Measurements from ENCODE around the gene HCN2. TPM values are rescaled to one million over a fixed set of nuclear protein-coding genes. Genes with fewer than 3 reads are reported as not detected.
"Not testable (repeated sequence)": the region's sequence is repeated elsewhere in the genome, so short reads cannot be mapped to it uniquely, and the experiment has no call there.

The HCN2 gene
- total RNA-seq, 1 donor: under 0.01 TPM

GRCh38 chr19:584240-585001 lies 5.3 kb upstream of the HCN2 start:
- DNase-seq (ENCODE audit: low read depth in 2 of 3, low spot score in 2 of 3): peak in 2 of 3 donors; percentile 68 to 78

DNA sequence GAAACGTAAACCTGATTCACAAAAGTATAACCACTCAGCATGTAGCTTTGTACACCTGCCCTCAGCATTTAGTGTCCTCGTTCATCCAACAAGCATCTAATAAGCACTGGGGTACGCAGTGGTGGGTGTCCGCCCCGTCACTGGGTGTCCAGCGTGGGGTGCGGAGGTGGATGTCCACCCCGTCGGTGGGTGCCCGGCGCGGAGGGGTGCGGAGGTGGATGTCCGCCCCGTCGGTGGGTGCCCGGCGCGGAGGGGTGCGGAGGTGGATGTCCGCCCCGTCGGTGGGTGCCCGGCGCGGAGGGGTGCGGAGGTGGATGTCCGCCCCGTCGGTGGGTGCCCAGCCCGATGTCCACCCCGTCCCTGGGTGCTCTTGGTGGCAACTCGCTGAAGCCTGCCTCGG lies 4.5 kb upstream of the HCN2 start:
- not testable (repeated sequence) for DNase-seq (ENCODE audit: low read depth in 2 of 3, low spot score in 2 of 3)

DNA sequence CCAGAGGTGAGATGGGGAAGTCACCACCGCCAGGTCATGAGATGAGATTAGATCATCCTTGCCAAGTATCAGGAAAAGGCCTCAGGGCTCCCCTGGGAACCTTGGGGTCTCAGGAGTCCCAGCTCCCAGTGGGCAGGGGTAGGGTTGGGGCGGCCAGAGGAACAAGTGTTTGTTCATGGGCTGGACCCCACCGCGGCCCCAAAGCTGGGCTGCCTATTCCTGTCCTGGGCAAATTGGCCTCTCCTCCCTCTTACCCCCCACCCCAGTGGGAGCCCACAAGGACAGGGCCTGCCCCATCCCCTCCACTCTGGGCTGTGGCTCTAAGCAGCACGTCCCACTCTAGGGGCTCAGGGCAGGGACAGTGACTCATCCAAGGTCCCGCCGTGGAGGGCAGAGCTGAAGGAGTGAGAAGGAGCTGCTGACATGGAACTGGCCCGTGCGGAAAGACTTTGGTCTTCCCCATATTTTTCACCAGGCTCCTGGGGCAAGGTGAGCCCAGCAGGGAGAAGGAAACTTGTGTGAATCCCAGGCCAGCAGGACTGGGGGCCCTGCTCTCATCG lies 4.0 kb upstream of the HCN2 start:
- no peak for DNase-seq (ENCODE audit: low read depth in 2 of 3, low spot score in 2 of 3)

DNA sequence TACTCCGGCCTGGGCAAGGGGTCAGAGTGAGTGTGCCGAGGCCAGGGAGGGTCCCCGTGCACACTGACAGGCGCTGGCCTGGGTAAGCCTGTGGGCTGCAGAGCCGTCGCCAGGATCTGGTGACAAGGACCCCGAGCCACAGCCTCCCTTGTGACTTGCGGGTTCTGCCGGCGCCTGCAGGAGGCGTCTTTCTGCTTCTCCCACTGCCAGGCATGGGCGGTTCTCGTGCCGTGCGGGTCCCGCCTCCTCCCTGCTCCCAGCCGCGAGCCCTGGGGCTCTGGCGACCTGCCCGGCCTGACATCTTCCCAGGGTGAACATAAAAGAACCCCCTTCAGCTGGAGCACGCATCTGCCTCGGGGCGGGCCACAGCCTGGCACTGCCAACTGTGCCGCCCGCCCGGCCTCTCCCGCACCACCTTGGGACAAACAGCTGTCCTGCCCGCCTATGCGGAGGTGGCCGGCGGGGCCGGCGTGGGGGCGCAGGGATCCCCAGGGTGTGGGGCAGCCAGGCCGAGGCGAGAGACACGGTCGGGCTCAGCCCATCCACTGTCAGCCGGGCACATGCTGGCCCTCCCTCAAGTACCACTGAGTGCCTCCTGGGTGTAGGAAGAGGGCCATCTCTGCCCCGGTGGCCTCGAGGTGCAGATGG lies 1.5 kb upstream of the HCN2 start:
- DNase-seq (ENCODE audit: low read depth in 2 of 3, low spot score in 2 of 3): peak in 2 of 3 donors; percentile 87 to 89

- DNase-seq (ENCODE audit: low read depth in 2 of 3, low spot score in 2 of 3): no peak
Observed at GRCh38 chr19:588741-589692, 664 bp upstream of the HCN2 start.

DNA sequence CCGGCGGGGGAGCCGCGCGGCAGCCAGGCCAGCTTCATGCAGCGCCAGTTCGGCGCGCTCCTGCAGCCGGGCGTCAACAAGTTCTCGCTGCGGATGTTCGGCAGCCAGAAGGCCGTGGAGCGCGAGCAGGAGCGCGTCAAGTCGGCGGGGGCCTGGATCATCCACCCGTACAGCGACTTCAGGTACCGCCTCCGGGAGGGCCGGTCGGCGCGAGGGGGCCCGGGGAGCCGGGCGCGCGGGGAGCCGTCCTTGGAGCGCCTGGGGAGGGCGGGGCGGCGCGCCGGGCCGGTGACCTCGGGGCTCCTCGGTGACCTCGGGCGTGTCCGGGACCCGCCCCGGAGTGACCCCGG lies 690 bp downstream of the HCN2 start:
- peak in 1 of 3 donors; percentile 16 for DNase-seq (ENCODE audit: low read depth in 2 of 3, low spot score in 2 of 3)

GRCh38 chr19:590750-591098 lies 1.0 kb downstream of the HCN2 start:
- no peak for DNase-seq (ENCODE audit: low read depth in 2 of 3, low spot score in 2 of 3)

- no peak for DNase-seq (ENCODE audit: low read depth in 2 of 3, low spot score in 2 of 3)
Observed at GRCh38 chr19:591099-591958, 1.6 kb downstream of the HCN2 start.

DNA sequence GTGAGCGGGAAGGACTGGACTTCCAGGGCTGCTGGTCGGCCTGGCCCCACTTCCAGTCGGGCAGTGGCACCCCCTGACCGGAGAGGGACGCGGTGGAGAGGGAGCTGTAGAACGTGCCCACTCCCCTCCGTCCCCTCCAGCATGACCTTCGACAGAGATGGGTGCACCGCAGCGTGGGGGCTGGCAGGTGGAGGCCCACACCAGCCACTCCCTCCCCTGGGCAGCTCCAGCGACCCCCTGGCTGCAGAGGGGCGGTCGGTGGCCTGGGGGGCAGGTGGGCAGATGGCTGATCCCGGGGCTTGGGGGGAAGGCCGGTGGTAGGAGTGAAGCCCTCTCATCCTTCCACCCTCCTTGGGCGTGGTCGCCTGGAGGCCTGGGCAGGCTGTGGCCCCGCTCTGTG lies 2.4 kb downstream of the HCN2 start:
- DNase-seq (ENCODE audit: low read depth in 2 of 3, low spot score in 2 of 3): no peak

DNA sequence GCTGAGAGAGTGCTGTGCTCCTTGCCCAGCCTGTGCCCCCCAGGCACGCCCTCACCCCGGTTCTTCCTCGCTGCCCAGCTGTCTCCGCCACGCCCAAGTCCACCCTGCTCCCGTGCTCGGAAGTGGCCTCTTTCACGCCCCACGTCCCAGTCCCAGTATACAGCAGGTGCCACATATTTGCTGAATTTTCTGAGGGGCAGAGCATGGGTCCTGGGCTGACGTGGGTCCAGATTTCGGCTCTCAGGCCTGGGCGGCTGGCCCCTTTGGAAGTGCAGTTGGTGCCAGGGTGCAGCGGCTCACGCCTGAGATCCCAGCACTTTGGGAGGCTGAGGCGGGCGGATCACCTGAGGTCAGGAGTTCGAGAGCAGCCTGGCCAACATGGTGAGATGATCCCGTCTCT lies 3.4 kb downstream of the HCN2 start:
- no peak for DNase-seq (ENCODE audit: low read depth in 2 of 3, low spot score in 2 of 3)

DNA sequence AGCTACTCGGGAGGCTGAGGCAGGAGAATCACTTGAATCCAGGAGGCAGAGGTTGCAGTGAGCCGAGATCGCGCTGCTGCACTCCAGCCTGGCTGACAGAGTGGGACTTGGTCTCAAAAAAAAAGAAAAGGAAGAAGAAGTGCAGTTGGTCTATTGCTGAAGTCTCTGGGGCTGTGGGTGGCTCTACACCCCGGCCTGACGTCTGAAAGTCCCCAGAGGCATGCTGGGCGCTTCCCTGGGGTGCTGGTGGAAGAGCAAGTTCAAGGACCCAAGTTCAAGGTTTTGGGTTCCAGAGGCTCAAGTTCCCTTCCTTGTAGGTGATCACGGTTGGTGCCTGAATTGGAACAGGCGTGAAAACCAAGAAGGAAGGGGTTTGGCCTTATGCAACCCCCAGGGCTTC lies 3.8 kb downstream of the HCN2 start:
- no peak for DNase-seq (ENCODE audit: low read depth in 2 of 3, low spot score in 2 of 3)

DNA sequence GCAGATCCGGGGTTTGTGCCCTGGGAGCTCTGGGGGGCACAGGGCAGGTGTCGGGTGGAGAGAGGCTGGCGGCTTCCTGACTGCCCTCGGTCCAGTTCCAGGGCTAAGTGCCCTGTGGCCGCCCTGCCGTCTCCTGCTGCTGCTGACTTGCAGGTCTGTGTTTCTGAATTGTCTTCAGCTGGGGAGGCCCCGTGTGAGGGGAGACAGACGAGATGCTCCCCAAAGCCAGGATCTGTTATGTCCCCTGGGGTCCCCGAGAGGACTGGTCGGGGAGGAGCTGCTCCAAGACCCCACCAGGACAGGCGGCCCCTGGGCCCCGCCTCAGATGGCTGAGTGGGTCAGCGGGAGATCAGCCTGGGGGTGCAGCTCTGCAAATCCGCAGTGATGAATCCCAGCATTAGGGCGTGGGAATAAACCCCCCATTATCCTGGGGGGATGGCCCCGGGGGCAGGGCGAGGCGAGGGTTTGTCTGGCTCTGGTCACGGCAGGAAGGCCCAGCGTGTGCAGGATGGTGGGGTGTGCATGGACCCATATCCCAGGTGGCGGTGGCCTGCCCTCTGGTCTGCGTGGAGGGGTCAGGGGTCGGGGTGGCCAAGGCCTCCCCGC lies 4.7 kb downstream of the HCN2 start:
- no peak for DNase-seq (ENCODE audit: low read depth in 2 of 3, low spot score in 2 of 3)

DNA sequence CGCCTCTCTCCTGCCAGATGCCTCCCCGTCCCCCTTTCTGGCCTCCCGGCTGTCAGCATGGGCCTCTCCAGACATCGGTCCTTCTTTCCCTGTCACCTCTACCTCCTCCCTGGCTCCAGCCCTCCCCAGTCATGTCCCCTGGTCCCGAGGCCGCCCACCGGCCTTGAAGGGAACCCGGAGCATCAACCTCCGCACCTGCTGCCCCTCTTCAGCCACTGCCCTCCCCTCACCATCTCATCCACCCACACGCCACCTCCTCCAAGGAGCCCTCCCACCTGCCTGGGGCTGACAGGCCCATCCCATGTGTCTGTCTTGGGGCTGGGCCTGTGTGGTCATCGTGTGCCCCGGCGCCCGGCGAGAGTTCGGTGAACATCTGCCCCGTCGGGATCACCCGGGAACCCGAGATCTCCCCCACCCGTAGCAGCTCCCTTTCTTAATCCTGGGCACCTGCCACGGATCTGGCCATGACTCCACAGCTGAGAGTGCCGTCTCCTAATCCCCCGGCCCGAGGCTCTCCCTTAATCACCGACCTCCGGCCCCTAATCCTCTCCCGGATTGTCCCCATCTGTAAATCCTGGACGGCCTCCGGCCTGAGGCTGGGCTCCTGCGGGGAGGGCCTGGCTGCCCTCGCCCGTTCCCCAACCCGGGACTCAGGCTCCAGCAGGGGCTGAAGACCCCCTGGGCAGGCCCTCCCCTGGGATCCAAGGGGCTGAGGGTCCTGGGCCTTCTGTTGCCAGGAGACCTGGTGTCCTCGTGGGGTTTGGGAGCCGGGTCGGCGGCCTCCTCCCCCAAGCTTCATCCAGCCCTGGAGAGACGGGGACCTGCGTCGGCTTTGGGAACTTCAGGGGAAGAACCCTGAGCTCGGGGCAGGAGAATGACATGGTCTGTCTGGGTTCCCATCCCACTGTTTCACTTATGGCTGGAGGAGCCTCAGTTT lies 5.9 kb downstream of the HCN2 start:
- DNase-seq (ENCODE audit: low read depth in 2 of 3, low spot score in 2 of 3): no peak

- DNase-seq (ENCODE audit: low read depth in 2 of 3, low spot score in 2 of 3): no peak
Observed at GRCh38 chr19:596263-596655, 6.6 kb downstream of the HCN2 start.

- DNase-seq (ENCODE audit: low read depth in 2 of 3, low spot score in 2 of 3): no peak
Observed at GRCh38 chr19:597406-598315, 8.0 kb downstream of the HCN2 start.

- no peak for DNase-seq (ENCODE audit: low read depth in 2 of 3, low spot score in 2 of 3)
Observed at GRCh38 chr19:601310-601709, 11.6 kb downstream of the HCN2 start.

- DNase-seq (ENCODE audit: low read depth in 2 of 3, low spot score in 2 of 3): no peak
Observed at GRCh38 chr19:601790-602189, 12.1 kb downstream of the HCN2 start.

Measured in hematopoietic multipotent progenitor cell (in vitro differentiated cells).